ENCODE results near the gene CASKIN1. TPM values are rescaled to one million over a fixed set of nuclear protein-coding genes. Genes with fewer than 3 reads are reported as not detected.

The CASKIN1 gene
- total and polyA plus RNA-seq, 12 donors, result 0.06 to 5.2 (median 1.3) TPM; not detected in 3

DNA sequence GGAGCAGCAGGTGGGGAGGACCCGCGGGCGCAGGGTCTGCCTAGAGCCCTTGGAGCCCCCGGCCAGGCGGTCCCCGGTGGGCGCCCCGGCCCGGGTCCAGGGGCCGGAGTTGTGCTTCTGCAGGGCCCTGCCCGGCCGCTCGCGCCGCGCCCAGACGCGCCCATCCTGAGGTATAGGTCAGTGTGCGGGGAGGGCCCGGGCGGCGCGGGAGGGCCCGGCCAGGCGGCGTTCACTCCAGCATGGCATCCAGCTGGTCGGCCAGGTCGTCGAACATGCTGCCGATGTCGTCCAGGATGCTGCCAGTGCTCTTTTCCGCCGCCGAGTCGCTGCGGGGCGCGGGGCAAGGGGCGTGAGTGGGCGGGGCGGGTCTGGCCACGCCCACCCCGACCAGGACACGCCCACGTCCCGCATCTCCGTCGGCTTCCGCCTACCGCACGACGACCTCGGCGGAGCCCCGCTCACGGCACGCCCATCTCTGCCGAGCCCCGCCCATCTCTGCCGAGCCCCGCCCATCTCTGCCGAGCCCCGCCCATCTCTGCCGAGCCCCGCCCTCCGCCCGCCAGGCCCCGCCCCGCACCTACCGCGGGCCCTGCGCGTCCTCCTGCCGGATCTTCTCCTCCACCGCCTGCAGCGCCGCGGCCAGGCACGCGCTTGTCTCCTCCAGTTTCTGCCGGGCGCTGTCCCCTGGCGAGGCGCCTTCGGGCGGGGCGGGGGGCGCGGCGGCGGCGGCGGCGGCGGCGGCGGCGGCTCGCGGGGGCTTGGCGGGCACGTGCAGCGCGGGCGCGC lies 17.9 kb downstream of the CASKIN1 start:
- H3K4me1 ChIP-seq (replicated peaks in 1 of 2), result peaks cover 0 to 6% of the 10 kb centered on the region in 2 donors
- H3K27ac ChIP-seq, result no peak overlapping the region
- H3K36me3 ChIP-seq (replicated peaks in 1 of 2), result peaks cover 0 to 40% of the 10 kb centered on the region in 2 donors
- no peaks in the 10 kb centered on the region for H3K9me3 ChIP-seq (replicated peaks in 1 of 3)
- 34 to 95% (median 38%) methylated on average over 7 to 104 of the region's 106 CpGs; no CpG with 5 or more reads in 1 of the 4 donors for WGBS, 4 donors
- DNase-seq, result no peak
- no peak overlapping the region for H3K4me3 ChIP-seq
- no peaks in the 10 kb centered on the region for H3K27me3 ChIP-seq
- intact Hi-C loops (cut with DNase I), result no loop called here
- no peak for TF ChIP-seq POLR2A (IDR thresholded peaks at IDR 0.05)
- TF ChIP-seq CTCF (IDR thresholded peaks at IDR 0.05), result no peak

DNA sequence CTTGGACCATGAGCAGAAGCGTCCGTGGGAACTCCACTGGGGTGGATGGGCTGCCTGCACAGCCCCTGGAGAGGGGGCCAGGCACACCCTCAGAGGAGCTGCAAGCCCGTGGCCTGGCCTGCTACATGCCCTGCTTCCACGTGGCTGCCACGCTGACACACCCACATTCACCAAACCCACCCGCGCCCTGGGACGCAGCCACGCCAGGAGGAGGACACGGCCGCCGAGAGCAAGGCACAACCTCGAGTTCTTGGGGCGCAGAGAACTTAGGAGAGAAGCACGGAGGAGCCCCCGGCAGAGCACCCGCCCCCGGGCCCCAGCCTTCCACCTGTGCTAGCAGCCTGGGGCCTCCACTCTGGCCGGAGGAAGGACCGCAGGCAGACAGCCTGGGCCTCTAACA lies 18.8 kb downstream of the CASKIN1 start:
- Histone ChIP-seq H3K27ac (no peak overlapping the region), H3K4me3 (no peak overlapping the region), H3K4me1 (replicated peaks in 1 of 2) (peaks cover 0 to 6% of the 10 kb centered on the region in 2 donors), H3K36me3 (replicated peaks in 1 of 2) (peaks cover 0 to 47% of the 10 kb centered on the region in 2 donors), H3K9me3 (replicated peaks in 1 of 3) (no peaks in the 10 kb centered on the region), H3K27me3 (no peaks in the 10 kb centered on the region)
- no peak for DNase-seq
- no peak for TF ChIP-seq POLR2A (IDR thresholded peaks at IDR 0.05)
- no peak for TF ChIP-seq CTCF (IDR thresholded peaks at IDR 0.05)
- intact Hi-C loops (cut with DNase I), result no loop called here
- 93 to 96% (median 94%) methylated on average over 16 to 20 of the region's 20 CpGs for WGBS, 4 donors

DNA sequence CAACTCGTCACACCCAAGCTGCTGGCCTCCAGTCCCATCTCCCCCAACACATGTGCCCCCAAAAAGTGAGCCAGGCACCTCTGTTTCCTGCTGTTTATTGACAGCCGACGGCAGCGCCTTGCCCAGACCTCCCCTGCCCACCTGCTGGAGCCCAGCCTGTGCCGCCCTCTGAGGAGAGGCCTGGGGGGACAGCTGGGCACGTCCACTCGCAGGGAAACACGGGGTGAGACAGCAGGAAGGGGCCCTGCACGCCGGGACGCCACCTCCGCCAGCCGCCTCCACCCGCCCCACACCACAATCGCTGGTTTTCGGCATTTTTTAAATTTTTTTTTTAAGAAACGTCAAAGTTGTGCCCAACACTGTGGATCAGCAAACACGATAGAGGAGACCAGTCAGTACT lies 19.3 kb downstream of the CASKIN1 start:
- H3K4me1 ChIP-seq (replicated peaks in 1 of 2), result peaks cover 0 to 6% of the 10 kb centered on the region in 2 donors
- peaks cover 0 to 52% of the 10 kb centered on the region in 2 donors for H3K36me3 ChIP-seq (replicated peaks in 1 of 2)
- H3K4me3 ChIP-seq, result no peak overlapping the region
- no peaks in the 10 kb centered on the region for H3K9me3 ChIP-seq (replicated peaks in 1 of 3)
- intact Hi-C loops (cut with DNase I), result no loop called here
- no peaks in the 10 kb centered on the region for H3K27me3 ChIP-seq
- 92 to 96% (median 94%) methylated on average over 18 of the region's 18 CpGs for WGBS, 4 donors
- DNase-seq, result no peak
- TF ChIP-seq POLR2A (IDR thresholded peaks at IDR 0.05) (no peak), CTCF (IDR thresholded peaks at IDR 0.05) (no peak)
- H3K27ac ChIP-seq, result no peak overlapping the region

GRCh38 chr16:2176047-2176446 lies 20.4 kb downstream of the CASKIN1 start:
- TF ChIP-seq CTCF (IDR thresholded peaks at IDR 0.05), result no peak
- no peak for TF ChIP-seq POLR2A (IDR thresholded peaks at IDR 0.05)

More at GRCh38 chr16:2176047-2176446, 20.4 kb downstream of the CASKIN1 start:
- no peaks in the 10 kb centered on the region for H3K9me3 ChIP-seq (replicated peaks in 1 of 3)
- intact Hi-C loops (cut with DNase I), result no loop called here
- no peak overlapping the region for H3K4me3 ChIP-seq
- H3K27me3 ChIP-seq, result no peaks in the 10 kb centered on the region
- no peak overlapping the region for H3K27ac ChIP-seq
- peaks cover 0 to 6% of the 10 kb centered on the region in 2 donors for H3K4me1 ChIP-seq (replicated peaks in 1 of 2)
- peaks cover 0 to 62% of the 10 kb centered on the region in 2 donors for H3K36me3 ChIP-seq (replicated peaks in 1 of 2)
- no peak for DNase-seq
- 92 to 99% (median 96%) methylated on average over 10 to 23 of the region's 23 CpGs for WGBS, 4 donors
